Astrocyte (in vitro differentiated cells and primary cell): ENCODE data around the gene TTYH1. TPM values are rescaled to one million over a fixed set of nuclear protein-coding genes. Genes with fewer than 3 reads are reported as not detected.

Experiments
- DNase-seq: peaks from one replicate; pipeline ENCODE4 v3.0.0-alpha.2; 2010; ENCODE audit warnings: low read depth
- FAIRE-seq: peaks from 2 replicates; lab custom pipeline; 2011; peaks lifted over from hg19 to GRCh38; lab: Jason Lieb, UNC
- H2AFZ ChIP-seq: 2 replicates; pipeline ENCODE4 v1.6.0; 2012; ENCODE audit warnings: low read depth, low read length, inconsistent platforms
- H3K27ac ChIP-seq: 2 replicates; pipeline ENCODE4 v1.5.1; 2011; ENCODE audit warnings: low read depth, low read length, inconsistent platforms
- H3K27me3 ChIP-seq: 2 replicates; pipeline ENCODE4 v1.6.0; 2011; ENCODE audit warnings: low read length, inconsistent platforms; ENCODE audit not compliant: insufficient read depth
- H3K36me3 ChIP-seq: 2 replicates; pipeline ENCODE4 v1.5.1; 2011; ENCODE audit warnings: low read length, inconsistent platforms; ENCODE audit not compliant: insufficient read depth
- H3K4me1 ChIP-seq: 2 replicates; pipeline ENCODE4 v1.5.1; 2011; ENCODE audit warnings: low read length, inconsistent platforms; ENCODE audit not compliant: insufficient read depth
- H3K4me2 ChIP-seq: 2 replicates; pipeline ENCODE4 v1.6.0; 2012; ENCODE audit warnings: low read length, inconsistent platforms
- H3K4me3 ChIP-seq: 2 replicates; pipeline ENCODE4 v1.5.1; 2011; ENCODE audit warnings: low read depth, mild to moderate bottlenecking, low read length, inconsistent platforms; ENCODE audit not compliant: insufficient read depth
- H3K79me2 ChIP-seq: 2 replicates; pipeline ENCODE4 v1.6.0; 2012; ENCODE audit warnings: mild to moderate bottlenecking, low read length, inconsistent platforms; ENCODE audit not compliant: insufficient read depth
- H3K9ac ChIP-seq: 2 replicates; pipeline ENCODE4 v1.6.0; 2012; ENCODE audit warnings: mild to moderate bottlenecking, low read length, inconsistent platforms
- H3K9me3 ChIP-seq: 2 replicates; pipeline ENCODE4 v1.5.1; 2012; ENCODE audit warnings: low read depth, mild to moderate bottlenecking, low read length, inconsistent platforms; ENCODE audit not compliant: insufficient read depth
- H4K20me1 ChIP-seq: 2 replicates; pipeline ENCODE4 v1.6.0; 2012; ENCODE audit warnings: low read length, inconsistent platforms; ENCODE audit not compliant: insufficient read depth
- H3K27ac Mint-ChIP-seq: one replicate; pipeline ENCODE4 v1.8.0; 2021; ENCODE audit warnings: mild to moderate bottlenecking, mixed read lengths; ENCODE audit not compliant: unreplicated experiment
- H3K27me3 Mint-ChIP-seq: one replicate; pipeline ENCODE4 v1.8.0; 2021; ENCODE audit warnings: low read depth, mixed read lengths; ENCODE audit not compliant: unreplicated experiment
- H3K36me3 Mint-ChIP-seq: one replicate; pipeline ENCODE4 v1.8.0; 2021; ENCODE audit warnings: low read depth, mixed read lengths; ENCODE audit not compliant: unreplicated experiment
- H3K4me1 Mint-ChIP-seq: one replicate; pipeline ENCODE4 v1.8.0; 2021; ENCODE audit warnings: low read depth, mixed read lengths; ENCODE audit not compliant: unreplicated experiment
- H3K4me3 Mint-ChIP-seq: one replicate; pipeline ENCODE4 v1.8.0; 2021; ENCODE audit warnings: mild to moderate bottlenecking, moderate library complexity, mixed read lengths; ENCODE audit not compliant: unreplicated experiment
- H3K9me3 Mint-ChIP-seq: one replicate; pipeline ENCODE4 v1.8.0; 2021; ENCODE audit warnings: mild to moderate bottlenecking, mixed read lengths; ENCODE audit not compliant: unreplicated experiment
- CTCF ChIP-seq: IDR thresholded peaks from 2 replicates; pipeline ENCODE4 v1.5.1; 2011; ENCODE audit warnings: low read depth, mild to moderate bottlenecking, inconsistent platforms, low read length, moderate library complexity; ENCODE audit not compliant: insufficient read depth
- EZH2 ChIP-seq: IDR thresholded peaks from 2 replicates; pipeline ENCODE4 v1.6.1; 2012; ENCODE audit warnings: mild to moderate bottlenecking, low read length, inconsistent platforms; ENCODE audit not compliant: insufficient read depth
- total RNA-seq: library from RNA; stranded (reverse); gene quantifications from 2 replicates; pipeline ENCODE4 v1.2.1, GENCODE V29; 2021

Gene TTYH1
- total RNA-seq, 1 donor from 2014 or later, result 8.4 TPM

GRCh38 chr19:54389553-54389952, 25.7 kb upstream of the TTYH1 start:
- H3K27me3 ChIP-seq, result peaks cover 4% of the 10 kb centered on the region
- no peak overlapping the region for H3K4me3 ChIP-seq
- H3K9me3 ChIP-seq, result no peaks in the 10 kb centered on the region
- H3K27ac Mint-ChIP-seq, result no peak overlapping the region
- peaks cover 32% of the 10 kb centered on the region for H3K27me3 Mint-ChIP-seq
- H3K4me1 Mint-ChIP-seq, result peaks cover 3% of the 10 kb centered on the region
- no peaks in the 10 kb centered on the region for H4K20me1 ChIP-seq
- peaks cover 2% of the 10 kb centered on the region for H3K9me3 Mint-ChIP-seq
- no peak overlapping the region for H3K9ac ChIP-seq
- no peak overlapping the region for H2AFZ ChIP-seq
- no peaks in the 10 kb centered on the region for H3K4me1 ChIP-seq
- no peaks in the 10 kb centered on the region for H3K36me3 ChIP-seq
- no peak overlapping the region for H3K4me2 ChIP-seq
- H3K27ac ChIP-seq, result no peak overlapping the region
- TF ChIP-seq CTCF (no peak), EZH2 (no peak)
- DNase-seq (no peak), FAIRE-seq (no peak)
- no peaks in the 10 kb centered on the region for H3K79me2 ChIP-seq
- H3K36me3 Mint-ChIP-seq, result no peaks in the 10 kb centered on the region
- no peak overlapping the region for H3K4me3 Mint-ChIP-seq

GRCh38 chr19:54390942-54391577, 24.2 kb upstream of the TTYH1 start:
- Histone ChIP-seq H3K36me3 (no peaks in the 10 kb centered on the region), H2AFZ (no peak overlapping the region), H3K4me3 (no peak overlapping the region), H3K4me2 (no peak overlapping the region), H3K9ac (no peak overlapping the region), H3K27me3 (peaks cover 4% of the 10 kb centered on the region), H3K79me2 (no peaks in the 10 kb centered on the region), H3K4me1 (no peaks in the 10 kb centered on the region), H3K27ac (no peak overlapping the region), H4K20me1 (no peaks in the 10 kb centered on the region), H3K9me3 (no peaks in the 10 kb centered on the region)
- Mint-ChIP-seq H3K4me1 (peaks cover 3% of the 10 kb centered on the region), H3K27me3 (peaks cover 23% of the 10 kb centered on the region), H3K36me3 (no peaks in the 10 kb centered on the region), H3K4me3 (no peak overlapping the region), H3K9me3 (no peaks in the 10 kb centered on the region), H3K27ac (no peak overlapping the region)
- peak; percentile 67 for TF ChIP-seq CTCF
- TF ChIP-seq EZH2, result no peak
- no peak for FAIRE-seq
- DNase-seq, result peak; percentile 31

- Mint-ChIP-seq H3K36me3 (no peaks in the 10 kb centered on the region), H3K9me3 (no peaks in the 10 kb centered on the region), H3K27me3 (peaks cover 23% of the 10 kb centered on the region), H3K27ac (no peak overlapping the region), H3K4me1 (peaks cover 3% of the 10 kb centered on the region), H3K4me3 (no peak overlapping the region)
- H4K20me1 ChIP-seq, result no peaks in the 10 kb centered on the region
- no peak for FAIRE-seq
- no peak overlapping the region for H3K9ac ChIP-seq
- H3K4me3 ChIP-seq, result no peak overlapping the region
- DNase-seq, result no peak
- no peaks in the 10 kb centered on the region for H3K9me3 ChIP-seq
- H3K79me2 ChIP-seq, result no peaks in the 10 kb centered on the region
- H3K27me3 ChIP-seq, result peaks cover 4% of the 10 kb centered on the region
- no peak overlapping the region for H2AFZ ChIP-seq
- no peaks in the 10 kb centered on the region for H3K36me3 ChIP-seq
- H3K27ac ChIP-seq, result no peak overlapping the region
- TF ChIP-seq EZH2, result no peak
- no peak for TF ChIP-seq CTCF
- no peaks in the 10 kb centered on the region for H3K4me1 ChIP-seq
- no peak overlapping the region for H3K4me2 ChIP-seq
Observed at GRCh38 chr19:54391589-54392061, 23.6 kb upstream of the TTYH1 start.
